Brain pericyte (primary cell): ENCODE data around the gene TINAGL1.

ENCODE experiments used
- DNase-seq: peaks from one replicate; pipeline ENCODE4 v3.0.0-alpha.2; 2012; ENCODE audit warnings: low read depth, low spot score

Gene TINAGL1

DNA sequence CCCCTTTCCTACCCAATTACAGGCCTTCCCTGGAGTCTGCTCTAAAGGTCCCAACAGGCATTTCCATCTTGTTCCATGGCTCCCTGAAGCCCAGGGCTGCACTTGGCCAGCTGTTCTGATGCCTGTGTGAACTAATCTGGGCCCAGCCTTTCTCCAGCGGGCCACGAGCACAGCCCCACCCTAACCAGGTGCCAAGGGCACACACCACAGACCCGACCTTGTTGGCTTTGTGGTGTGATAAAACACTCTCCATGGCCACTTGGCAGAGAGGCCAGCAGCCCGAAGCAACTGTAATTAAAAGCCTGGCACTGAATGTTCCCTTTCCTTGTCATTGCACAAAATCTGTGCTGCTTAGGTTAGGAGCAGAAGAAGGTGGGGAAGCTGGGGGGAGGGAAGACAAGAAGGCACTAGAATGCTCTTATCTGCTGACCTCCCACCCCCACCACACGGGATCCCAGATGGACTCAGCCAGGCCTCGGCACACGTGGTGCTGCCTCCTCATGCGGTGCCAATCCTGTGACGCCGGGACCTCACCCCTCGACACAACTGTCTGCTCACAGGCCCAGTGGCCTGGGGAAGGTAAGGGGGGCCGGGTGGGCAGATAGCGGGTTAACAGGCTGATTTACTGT is 51.1 kb downstream of the TINAGL1 start:
- no peak for DNase-seq

DNA sequence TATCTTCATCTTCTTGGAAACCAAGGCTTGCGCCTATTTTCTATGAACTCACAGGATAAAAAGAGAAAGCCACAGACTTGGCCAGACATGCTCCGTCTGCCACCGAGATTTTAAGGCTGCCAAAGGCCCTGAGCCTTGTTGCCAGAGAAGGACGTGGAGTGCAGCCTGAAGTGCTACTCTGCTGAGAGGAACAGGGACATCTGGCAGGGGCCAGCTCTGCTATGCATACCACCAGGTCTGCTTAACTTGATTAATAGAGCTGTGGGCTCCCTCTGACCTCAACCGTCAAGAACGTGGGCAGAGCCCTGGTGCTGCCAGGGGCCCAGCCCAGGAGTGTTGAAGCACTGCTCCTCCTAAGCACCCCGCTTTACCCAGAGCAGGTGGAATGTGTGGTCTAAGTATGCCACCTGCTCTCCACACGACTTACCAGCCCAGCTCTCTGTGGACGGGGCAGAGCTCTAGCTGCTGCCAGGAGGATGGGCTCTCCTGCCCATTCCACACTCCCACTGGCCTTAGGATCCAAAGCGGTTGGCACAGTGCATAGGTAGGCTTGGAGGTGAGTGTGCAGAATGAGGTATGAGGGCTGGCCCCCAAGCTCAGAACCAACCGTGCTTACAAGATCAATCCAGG is 51.7 kb downstream of the TINAGL1 start:
- DNase-seq = no peak

DNA sequence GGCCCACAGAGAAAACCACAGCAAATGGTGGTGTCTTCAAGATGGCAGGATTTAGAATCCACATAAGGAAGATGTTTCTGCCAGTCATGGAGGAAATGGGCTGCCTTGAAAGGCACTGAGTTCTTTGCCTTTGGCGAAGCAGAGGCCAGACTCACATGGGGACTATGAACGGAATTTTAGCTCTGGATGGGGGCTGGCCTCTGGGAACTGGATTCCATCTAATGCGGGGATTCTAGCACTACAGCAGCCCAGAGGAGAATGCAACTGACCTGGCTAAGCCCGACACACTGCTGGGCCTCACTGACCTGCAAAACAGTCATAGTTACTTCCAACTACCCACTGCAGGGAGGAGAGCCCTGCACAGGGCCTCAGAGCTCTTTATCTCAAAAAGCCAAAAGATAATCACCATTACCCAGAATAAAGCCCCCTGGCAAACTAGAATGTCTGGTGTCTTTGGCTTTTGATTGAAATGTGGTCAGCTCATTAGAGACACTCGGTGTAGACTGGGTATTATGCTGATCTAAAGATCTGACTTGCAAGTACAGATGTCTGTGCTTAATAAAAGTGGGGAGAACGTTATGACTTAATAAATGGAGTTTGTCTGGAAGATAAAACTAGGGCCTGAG is 52.7 kb downstream of the TINAGL1 start:
- DNase-seq = no peak

DNA sequence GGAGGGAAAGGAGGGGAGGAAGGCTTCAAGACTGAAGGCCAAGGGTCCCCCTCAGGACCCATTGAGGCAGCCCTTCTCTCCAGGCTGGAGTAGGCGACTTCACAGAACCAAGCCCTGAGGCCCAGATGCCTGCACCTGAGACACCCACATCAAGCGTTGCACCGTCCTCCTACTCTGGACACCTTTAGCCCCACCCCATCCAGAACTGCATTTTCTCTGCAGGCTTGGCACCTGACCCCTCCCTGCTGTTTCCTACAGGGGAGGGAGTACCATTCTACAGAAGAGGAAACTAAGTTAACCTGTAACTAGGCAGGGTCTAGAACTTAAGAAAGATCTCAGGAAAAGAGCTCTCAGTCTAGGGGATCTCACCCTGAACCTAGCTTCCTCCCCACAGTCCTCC is 56.3 kb downstream of the TINAGL1 start:
- DNase-seq = no peak

DNA sequence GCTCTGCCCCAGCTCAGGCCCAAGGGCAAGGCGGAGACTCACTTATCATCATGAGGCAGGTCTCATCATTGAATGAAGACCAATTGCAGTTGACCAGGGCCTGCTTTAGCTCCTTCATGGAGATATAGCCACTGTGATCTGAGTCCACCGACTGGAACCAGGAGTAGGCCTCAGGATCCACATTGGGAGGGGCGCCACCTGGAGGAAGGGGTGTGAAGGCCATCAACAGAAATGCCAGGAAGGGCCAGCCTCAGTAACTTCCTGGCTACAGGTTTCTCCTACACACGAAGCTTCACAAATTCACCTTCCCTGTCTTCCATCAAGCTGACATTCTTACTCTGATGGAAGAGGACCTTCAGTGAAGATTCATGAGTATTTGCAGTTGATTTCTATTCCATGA is 56.8 kb downstream of the TINAGL1 start:
- DNase-seq = no peak
